Endothelial cell of umbilical vein (primary cell): ENCODE measurements around the gene ALDH1A3. TPM values are rescaled to one million over a fixed set of nuclear protein-coding genes. Genes with fewer than 3 reads are reported as not detected.

ENCODE experiments used
- BruUV-seq: library from RNA; stranded (reverse); fragments of 400-500 nt; replicated peaks from 2 replicates; lab custom pipeline; 2021; lab: Mats Ljungman, UMichigan
- CTCF ChIA-PET: fragments of 300-600, 350-600 bp; sonication (Branson Sonifier 250); formaldehyde crosslinking; loops from one replicate; lab custom pipeline; 2021; ENCODE audit warnings: antibody characterized with exemption, inconsistent platforms; lab: Charles Lee
- POLR2A ChIA-PET: fragments of 300-600, 350-600 bp; sonication (Branson Sonifier 250); formaldehyde crosslinking; loops from one replicate; lab custom pipeline; 2021; ENCODE audit warnings: antibody characterized with exemption, inconsistent platforms; lab: Charles Lee
- DNase-seq: peaks from one replicate; pipeline ENCODE4 v3.0.0-alpha.2; 2011; ENCODE audit warnings: low read depth, low spot score
- FAIRE-seq: peaks from 2 replicates; lab custom pipeline; 2011; peaks lifted over from hg19 to GRCh38; lab: Jason Lieb, UNC
- H2AFZ ChIP-seq: 2 replicates; pipeline ENCODE4 v1.6.0; 2012; ENCODE audit warnings: low read depth, low read length, control low read depth, inconsistent platforms
- H3K27ac ChIP-seq: 2 replicates; pipeline ENCODE4 v1.5.1; 2011; ENCODE audit warnings: low read depth, mild to moderate bottlenecking, control low read depth, low read length, moderate library complexity; ENCODE audit not compliant: insufficient read depth
- H3K27me3 ChIP-seq, 2 experiments: 2 replicates each; pipeline versions ENCODE4 v1.6.0 to v1.6.1; 2011; ENCODE audit warnings: low read length in 2 of 2, mixed read lengths in 1 of 2; ENCODE audit not compliant: control insufficient read depth in 2 of 2, insufficient read depth in 2 of 2
- H3K36me3 ChIP-seq, 2 experiments: 2 replicates in 1 of 2; 3 replicates in 1 of 2; pipeline ENCODE4 v1.5.1; 2011; ENCODE audit warnings: low read length in 2 of 2, mild to moderate bottlenecking in 1 of 2, moderate library complexity in 1 of 2; ENCODE audit not compliant: control insufficient read depth in 2 of 2, insufficient read depth in 2 of 2; ENCODE audit errors: extremely low read depth in 1 of 2
- H3K4me1 ChIP-seq: 3 replicates; pipeline ENCODE4 v1.5.1; 2011; ENCODE audit warnings: mild to moderate bottlenecking, low read length; ENCODE audit not compliant: control insufficient read depth, insufficient read depth; ENCODE audit errors: extremely low read depth
- H3K4me2 ChIP-seq: 2 replicates; pipeline ENCODE4 v1.6.1; 2011; ENCODE audit warnings: low read length, control low read depth, mixed read lengths; ENCODE audit not compliant: insufficient read depth
- H3K4me3 ChIP-seq, 3 experiments: fragments of 200-600 bp in 1 of 3; sonication (generic), shearing (Covaris generic) in 1 of 3; replicated peaks in 1 of 3; 2 replicates each; pipeline ENCODE4 v1.5.1; 2011 to 2016; ENCODE audit warnings: control low read depth in 3 of 3, low read length in 3 of 3, mild to moderate bottlenecking in 2 of 3, inconsistent platforms in 1 of 3, low read depth in 1 of 3, moderate library complexity in 1 of 3; ENCODE audit not compliant: insufficient read depth in 1 of 3
- H3K79me2 ChIP-seq: 2 replicates; pipeline ENCODE4 v1.6.0; 2012; ENCODE audit warnings: low read length, inconsistent platforms; ENCODE audit not compliant: control insufficient read depth, insufficient read depth
- H3K9ac ChIP-seq: replicated peaks from 2 replicates; pipeline ENCODE3; 2011; ENCODE audit warnings: low read length, control low read depth; ENCODE audit not compliant: insufficient read depth; ENCODE audit errors: extremely low read depth
- H3K9me1 ChIP-seq: replicated peaks from 3 replicates; pipeline ENCODE4 v1.6.0; 2011; ENCODE audit warnings: mild to moderate bottlenecking, low read length; ENCODE audit not compliant: control insufficient read depth, insufficient read depth; ENCODE audit errors: extremely low read depth
- H3K9me3 ChIP-seq: replicated peaks from 2 replicates; pipeline ENCODE4 v1.5.1; 2012; ENCODE audit warnings: low read length, inconsistent platforms; ENCODE audit not compliant: control insufficient read depth, insufficient read depth
- H4K20me1 ChIP-seq: replicated peaks from 2 replicates; pipeline ENCODE3; 2011; ENCODE audit warnings: mild to moderate bottlenecking, low read length; ENCODE audit not compliant: control insufficient read depth, insufficient read depth; ENCODE audit errors: extremely low read depth
- CTCF ChIP-seq, 2 donors: IDR thresholded peaks; 1 replicate in 1 of 2; 2 replicates in 1 of 2; pipeline ENCODE4 v1.5.1; 2011; ENCODE audit warnings: low read length in 2 of 2, mild to moderate bottlenecking in 2 of 2, moderate library complexity in 2 of 2, control low read depth in 1 of 2, inconsistent platforms in 1 of 2, low read depth in 1 of 2; ENCODE audit not compliant: insufficient read depth in 1 of 2; ENCODE audit errors: extremely low read depth in 1 of 2
- FOS ChIP-seq: IDR thresholded peaks from 2 replicates; pipeline ENCODE4 v1.6.1; 2011; ENCODE audit warnings: mild to moderate bottlenecking, low read length, moderate library complexity, borderline replicate concordance; ENCODE audit not compliant: insufficient read depth
- GATA2 ChIP-seq: IDR thresholded peaks from 2 replicates; pipeline ENCODE4 v1.7.0; 2011; ENCODE audit warnings: low read depth, mild to moderate bottlenecking, moderate library complexity, mixed read lengths, low read length; ENCODE audit not compliant: insufficient read length, insufficient read depth
- JUN ChIP-seq: IDR thresholded peaks from 2 replicates; pipeline ENCODE4 v1.6.1; 2011; ENCODE audit warnings: borderline replicate concordance, low read depth; ENCODE audit not compliant: insufficient read length, insufficient read depth
- MAX ChIP-seq: IDR thresholded peaks from 2 replicates; pipeline ENCODE4 v1.6.1; 2011; ENCODE audit not compliant: insufficient read depth, insufficient read length
- MYC ChIP-seq: IDR thresholded peaks from one replicate; pipeline ENCODE4 v1.6.1; 2011; ENCODE audit warnings: mild to moderate bottlenecking, low read depth, low read length
- POLR2A ChIP-seq: IDR thresholded peaks from 2 replicates; pipeline ENCODE4 v1.6.1; 2012; ENCODE audit warnings: low read depth, mild to moderate bottlenecking, control low read depth, low read length
- POLR2AphosphoS5 ChIP-seq: IDR thresholded peaks from 2 replicates; pipeline ENCODE4 v1.6.1; 2012; ENCODE audit warnings: low read depth, mild to moderate bottlenecking, control low read depth, low read length, moderate library complexity; ENCODE audit not compliant: insufficient read depth
- dilution Hi-C: fragments of 300-500 bp; cut with MboI; formaldehyde crosslinking; loops from one replicate; pipeline ENCODE4 v1.15.0; 2019; ENCODE audit warnings: low sequenced_read_pairs; ENCODE audit not compliant: extremely low pct_ligation_motif_present
- intact Hi-C: fragments of 100-400 bp; cut with micrococcal nuclease; formaldehyde crosslinking; loops from one replicate; pipeline ENCODE4 v1.10.0; 2022
- polyA plus RNA-seq, 4 experiments: library from polyadenylated mRNA; depleted of rRNA in 3 of 4; stranded (reverse) in 3 of 4; unstranded in 1 of 4; fragments of >200 nt; gene quantifications; 2 replicates each; pipeline versions ENCODE4 v1.2.1 to v1.2.3, GENCODE V29; 2011 to 2012; ENCODE audit warnings: missing spikeins in 1 of 4
- total RNA-seq: library from RNA; stranded (reverse); gene quantifications from 2 replicates; pipeline ENCODE4 v1.2.3, GENCODE V29; 2021

The ALDH1A3 gene
- total and polyA plus RNA-seq, 2 donors (not counting 3 experiments of a cell fraction or from before 2014, with no cell fraction given), result 2.8 to 5.8 TPM

- no peaks in the 10 kb centered on the region for H3K27me3 ChIP-seq
- no peak overlapping the region for H3K4me3 ChIP-seq
- no peaks in the 10 kb centered on the region for H3K79me2 ChIP-seq
- no peaks in the 10 kb centered on the region for H3K9me1 ChIP-seq
- no peaks in the 10 kb centered on the region for H3K9me3 ChIP-seq
- ChIA-PET POLR2A (no interaction called here), CTCF (interaction anchor here (1.4 kb wide), 1 partner anchor 37 kb away, joined by 3 read pairs; no protein-coding TSS in a partner anchor)
- dilution Hi-C loops, result no loop called here
- H2AFZ ChIP-seq, result no peak overlapping the region
- TF ChIP-seq POLR2AphosphoS5 (no peak), GATA2 (no peak), FOS (no peak), JUN (no peak), MAX (no peak), MYC (no peak), POLR2A (no peak), CTCF (IDR thresholded peaks at IDR 0.05; ENCODE audit: extremely low read depth in 1 of 2, insufficient read depth in 1 of 2, low read depth in 1 of 2, low read length in 2 of 2) (no peak)
- H3K36me3 ChIP-seq, result no peaks in the 10 kb centered on the region
- H3K4me1 ChIP-seq, result no peaks in the 10 kb centered on the region
- FAIRE-seq (no peak), DNase-seq (no peak)
- H3K4me2 ChIP-seq, result no peak overlapping the region
- no peaks in the 10 kb centered on the region for H4K20me1 ChIP-seq
- BruUV-seq, result no TSS peak
- H3K27ac ChIP-seq, result no peak overlapping the region
- intact Hi-C loops, result loop anchor here (10.0 kb wide), 1 partner anchor 275 kb away; no protein-coding TSS in a partner anchor
- no peak overlapping the region for H3K9ac ChIP-seq
Measured at GRCh38 chr15:100909565-100909964, 29.9 kb downstream of the ALDH1A3 start.
